Activated T-helper 17 cell treated with anti-CD3 and anti-CD28 coated beads, Interleukin-2, amount 50 U/mL, for 72 hours (primary cell): Measurements from ENCODE around the gene MSH4. TPM values are rescaled to one million over a fixed set of nuclear protein-coding genes. Genes with fewer than 3 reads are reported as not detected.

ENCODE experiments used
- ATAC-seq: fragments of 150-1000 bp; cut with Tn5 transposase; replicated peaks from 2 replicates; pipeline ENCODE4 v1.10.0; 2021; ENCODE audit warnings: mild to moderate bottlenecking, moderate library complexity
- H3K27ac Mint-ChIP-seq: one replicate; pipeline ENCODE4 v1.8.0; 2022; ENCODE audit warnings: mixed read lengths
- H3K27me3 Mint-ChIP-seq: one replicate; pipeline ENCODE4 v1.8.0; 2022; ENCODE audit warnings: mixed read lengths
- H3K36me3 Mint-ChIP-seq: one replicate; pipeline ENCODE4 v1.8.0; 2022; ENCODE audit warnings: low read depth, mild to moderate bottlenecking, mixed read lengths
- H3K4me1 Mint-ChIP-seq: one replicate; pipeline ENCODE4 v1.8.0; 2022; ENCODE audit warnings: mixed read lengths
- H3K4me3 Mint-ChIP-seq: one replicate; pipeline ENCODE4 v1.8.0; 2022; ENCODE audit warnings: mild to moderate bottlenecking, mixed read lengths
- H3K9me3 Mint-ChIP-seq: one replicate; pipeline ENCODE4 v1.8.0; 2022; ENCODE audit warnings: mixed read lengths
- total RNA-seq, 2 donors: library from RNA; stranded (reverse); gene quantifications; one replicate each; pipeline ENCODE4 v1.2.3, GENCODE V29; 2022

Gene MSH4
- total RNA-seq, 2 donors from 2014 or later, result 0.32 to 0.95 TPM

DNA sequence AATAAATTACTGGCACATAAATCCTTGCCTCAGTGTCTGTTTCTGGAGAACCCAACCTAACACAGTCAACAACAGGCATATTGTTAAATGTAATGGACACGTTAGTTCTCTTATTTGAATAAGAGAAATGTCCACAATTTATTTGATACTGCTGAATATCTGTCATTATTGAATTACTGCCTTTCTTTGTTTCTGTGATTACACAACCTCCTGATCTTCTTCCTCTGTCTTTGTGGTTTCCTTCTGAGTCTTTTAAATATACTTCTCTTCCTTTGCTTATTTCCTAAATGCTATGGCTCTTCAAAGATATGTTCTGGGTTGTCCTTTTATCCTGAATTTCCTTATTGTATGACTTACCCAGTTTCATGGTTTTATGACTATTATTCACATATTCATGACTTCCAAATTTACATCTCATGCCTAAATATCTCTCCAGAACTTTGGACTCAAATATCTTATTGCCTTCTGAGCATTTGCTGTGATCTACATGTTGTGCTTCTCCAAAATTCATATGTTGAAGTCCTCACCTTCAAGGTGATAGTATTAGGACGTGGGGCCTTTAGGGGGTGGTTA lies 39.9 kb downstream of the MSH4 start:
- H3K27ac Mint-ChIP-seq, result no peak overlapping the region
- no peaks in the 10 kb centered on the region for H3K4me1 Mint-ChIP-seq
- peaks cover 4% of the 10 kb centered on the region for H3K27me3 Mint-ChIP-seq
- ATAC-seq, result no peak
- peaks cover 36% of the 10 kb centered on the region for H3K9me3 Mint-ChIP-seq
- no peak overlapping the region for H3K4me3 Mint-ChIP-seq
- H3K36me3 Mint-ChIP-seq, result no peaks in the 10 kb centered on the region

DNA sequence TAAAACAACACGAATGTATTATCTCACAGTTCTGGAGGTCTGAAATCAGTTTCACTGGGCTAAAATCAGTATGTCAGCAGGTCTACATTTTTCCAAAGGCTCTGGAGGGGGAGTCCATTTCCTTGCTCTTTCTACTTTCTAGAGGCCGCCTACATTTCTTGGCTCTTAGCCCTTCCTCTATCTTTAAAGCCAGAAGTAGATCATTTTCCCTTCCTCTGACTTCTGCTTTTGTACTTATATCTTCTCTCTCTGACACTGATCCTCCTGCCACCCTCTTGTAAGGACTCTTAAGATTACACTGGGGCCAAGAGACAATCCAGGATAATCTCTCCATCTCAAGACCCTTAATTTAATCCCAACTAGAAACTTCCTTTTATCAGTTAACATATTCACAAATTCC lies 41.4 kb downstream of the MSH4 start:
- Mint-ChIP-seq H3K9me3 (peaks cover 27% of the 10 kb centered on the region), H3K36me3 (no peaks in the 10 kb centered on the region), H3K27me3 (peaks cover 4% of the 10 kb centered on the region), H3K4me3 (no peak overlapping the region), H3K27ac (no peak overlapping the region), H3K4me1 (no peaks in the 10 kb centered on the region)
- ATAC-seq, result no peak

DNA sequence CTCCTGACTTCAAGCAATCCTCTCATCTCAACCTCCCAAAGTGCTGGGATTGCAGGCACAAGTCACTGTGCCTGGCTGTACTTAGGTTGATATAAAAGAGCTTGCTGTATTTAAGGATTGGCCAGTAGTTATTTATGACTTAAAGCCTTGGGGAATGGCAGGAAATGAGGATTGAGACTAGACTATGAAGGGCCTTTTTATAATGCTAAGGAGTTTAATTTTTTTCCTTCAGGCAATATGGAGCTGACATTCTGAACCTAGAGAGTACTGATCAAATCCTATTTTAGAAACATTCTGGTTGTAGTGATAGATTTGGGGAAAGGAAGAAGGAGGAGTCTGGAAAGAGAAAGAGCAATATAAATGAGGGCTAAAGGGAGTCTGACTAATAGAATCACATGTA lies 44.7 kb downstream of the MSH4 start:
- Mint-ChIP-seq H3K9me3 (peaks cover 15% of the 10 kb centered on the region), H3K4me3 (no peak overlapping the region), H3K4me1 (no peaks in the 10 kb centered on the region), H3K27me3 (peaks cover 4% of the 10 kb centered on the region), H3K36me3 (no peaks in the 10 kb centered on the region), H3K27ac (no peak overlapping the region)
- no peak for ATAC-seq

DNA sequence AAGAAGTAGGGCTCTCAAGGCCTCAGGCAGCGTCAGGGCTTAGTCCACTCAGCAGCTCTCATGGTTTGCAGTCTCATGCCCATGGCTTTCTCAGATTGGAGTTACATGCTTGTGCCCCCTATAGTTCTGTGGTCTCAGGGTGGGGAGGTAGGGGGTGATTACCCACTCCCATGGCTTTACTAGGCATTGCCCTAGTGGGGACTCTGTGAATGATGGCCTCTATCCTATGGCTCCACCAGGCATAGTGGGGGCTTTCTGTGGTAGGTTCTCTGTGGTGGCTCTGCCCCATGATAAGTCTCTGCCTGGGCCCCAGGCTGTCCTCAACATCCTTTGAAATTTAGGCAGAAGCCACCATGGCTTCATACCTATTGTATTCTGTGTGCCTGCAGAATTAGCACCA lies 48.9 kb downstream of the MSH4 start:
- H3K36me3 Mint-ChIP-seq, result no peaks in the 10 kb centered on the region
- peak; percentile 2 for ATAC-seq
- no peak overlapping the region for H3K27ac Mint-ChIP-seq
- no peaks in the 10 kb centered on the region for H3K9me3 Mint-ChIP-seq
- no peaks in the 10 kb centered on the region for H3K4me1 Mint-ChIP-seq
- H3K4me3 Mint-ChIP-seq, result no peak overlapping the region
- no peaks in the 10 kb centered on the region for H3K27me3 Mint-ChIP-seq

DNA sequence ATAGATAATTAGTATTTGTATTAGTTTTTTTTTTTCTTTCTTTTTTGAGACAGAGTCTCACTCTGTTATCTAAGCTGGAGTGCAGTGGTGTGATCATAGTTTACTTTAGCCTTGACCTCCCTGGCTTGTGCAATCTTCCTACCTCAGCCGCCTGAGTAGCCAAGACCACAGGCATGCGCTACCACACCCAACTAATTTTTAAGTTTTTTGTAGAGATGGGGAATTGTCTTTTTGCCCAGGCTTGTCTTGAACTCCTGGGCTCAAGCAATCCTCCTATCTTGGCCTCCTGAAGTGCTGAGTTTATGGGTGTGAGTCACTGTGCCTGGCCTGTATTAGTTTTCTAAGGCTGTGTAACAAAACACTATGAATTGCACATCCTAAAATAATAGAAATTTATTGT lies 58.3 kb downstream of the MSH4 start:
- H3K27me3 Mint-ChIP-seq, result peaks cover 2% of the 10 kb centered on the region
- H3K4me1 Mint-ChIP-seq, result no peaks in the 10 kb centered on the region
- no peak overlapping the region for H3K27ac Mint-ChIP-seq
- peaks cover 2% of the 10 kb centered on the region for H3K9me3 Mint-ChIP-seq
- no peaks in the 10 kb centered on the region for H3K36me3 Mint-ChIP-seq
- H3K4me3 Mint-ChIP-seq, result no peak overlapping the region
- no peak for ATAC-seq

DNA sequence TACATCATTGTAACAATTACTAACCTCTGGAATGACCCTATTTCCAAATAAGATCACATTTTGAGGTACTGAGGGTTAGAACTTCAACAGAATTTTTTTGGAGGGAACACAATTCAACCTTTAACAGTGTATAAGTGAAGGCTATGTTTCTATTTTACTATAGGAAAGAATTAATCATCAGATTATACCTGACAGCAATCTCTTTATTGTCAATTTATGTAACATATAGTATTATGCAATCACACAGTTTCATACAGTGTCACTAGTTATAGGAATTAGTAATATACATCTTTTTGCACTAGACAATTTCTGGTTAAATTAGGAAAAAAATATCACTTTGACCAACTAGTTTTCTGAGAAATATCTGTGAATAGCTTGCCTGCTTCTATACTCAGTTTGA lies 59.1 kb downstream of the MSH4 start:
- Mint-ChIP-seq H3K27me3 (peaks cover 4% of the 10 kb centered on the region), H3K4me3 (no peak overlapping the region), H3K4me1 (no peaks in the 10 kb centered on the region), H3K27ac (no peak overlapping the region), H3K9me3 (peaks cover 5% of the 10 kb centered on the region), H3K36me3 (no peaks in the 10 kb centered on the region)
- no peak for ATAC-seq

DNA sequence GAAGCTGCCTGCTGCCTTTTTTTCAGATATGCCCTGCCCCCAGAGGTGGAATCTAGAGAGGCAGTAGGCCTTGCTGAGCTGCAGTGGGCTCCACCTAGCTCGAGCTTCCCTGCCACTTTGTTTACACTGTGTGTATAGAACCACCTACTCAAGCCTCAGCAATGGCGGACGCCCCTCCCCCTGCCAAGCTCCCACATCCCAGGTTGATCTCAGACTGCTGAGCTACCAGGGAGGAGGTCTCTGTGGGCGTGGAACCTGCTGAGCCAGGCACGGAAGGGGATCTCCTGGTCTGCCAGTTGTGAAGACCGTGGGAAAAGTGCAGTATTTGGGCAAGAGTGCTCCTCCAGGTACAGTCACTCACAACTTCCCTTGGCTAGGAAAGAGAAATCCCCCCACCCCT lies 65.1 kb downstream of the MSH4 start:
- Mint-ChIP-seq H3K4me3 (no peak overlapping the region), H3K27me3 (peaks cover 7% of the 10 kb centered on the region), H3K9me3 (peaks cover 8% of the 10 kb centered on the region), H3K36me3 (no peaks in the 10 kb centered on the region), H3K27ac (no peak overlapping the region), H3K4me1 (no peaks in the 10 kb centered on the region)
- no peak for ATAC-seq

DNA sequence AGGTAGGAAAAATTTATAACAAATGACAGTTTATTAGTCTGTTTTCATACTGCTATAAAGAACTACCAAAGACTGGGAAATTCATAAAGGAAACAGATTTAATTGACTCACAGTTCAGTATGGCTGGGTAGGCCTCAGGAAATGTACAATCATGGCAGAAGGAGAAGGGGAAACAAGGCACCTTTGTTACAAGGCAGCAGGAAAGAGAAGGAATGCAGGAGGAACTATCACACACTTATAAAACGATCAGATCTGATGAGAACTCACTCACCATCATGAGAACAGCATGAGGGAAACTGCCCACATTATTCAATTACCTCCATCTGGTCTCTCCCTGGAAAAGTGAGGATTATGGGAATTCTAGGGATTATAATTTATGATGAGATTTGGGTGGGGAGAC lies 74.3 kb downstream of the MSH4 start:
- Mint-ChIP-seq H3K36me3 (no peaks in the 10 kb centered on the region), H3K9me3 (peaks cover 3% of the 10 kb centered on the region), H3K27ac (no peak overlapping the region), H3K4me1 (no peaks in the 10 kb centered on the region), H3K27me3 (peaks cover 7% of the 10 kb centered on the region), H3K4me3 (no peak overlapping the region)
- no peak for ATAC-seq

DNA sequence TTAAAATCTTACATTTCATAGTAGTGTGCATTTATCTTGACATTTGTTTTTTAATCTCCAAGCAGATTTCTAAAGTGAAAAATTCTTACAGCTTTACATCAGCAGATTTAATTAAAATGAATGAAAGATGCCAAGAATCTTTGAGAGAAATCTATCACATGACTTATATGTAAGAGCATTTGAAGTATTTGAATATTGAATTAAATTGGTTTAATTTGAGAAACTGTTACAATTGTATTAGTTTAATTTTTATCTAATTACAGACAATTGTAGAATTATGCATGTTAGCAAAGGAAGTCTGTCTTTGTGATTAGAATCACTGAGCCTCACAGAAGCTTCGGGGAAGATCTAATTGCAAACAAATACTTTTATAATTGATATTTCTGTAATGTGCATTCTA lies 83.3 kb downstream of the MSH4 start:
- Mint-ChIP-seq H3K4me1 (no peaks in the 10 kb centered on the region), H3K4me3 (no peak overlapping the region), H3K9me3 (no peaks in the 10 kb centered on the region), H3K36me3 (no peaks in the 10 kb centered on the region), H3K27ac (no peak overlapping the region), H3K27me3 (no peaks in the 10 kb centered on the region)
- ATAC-seq, result no peak

DNA sequence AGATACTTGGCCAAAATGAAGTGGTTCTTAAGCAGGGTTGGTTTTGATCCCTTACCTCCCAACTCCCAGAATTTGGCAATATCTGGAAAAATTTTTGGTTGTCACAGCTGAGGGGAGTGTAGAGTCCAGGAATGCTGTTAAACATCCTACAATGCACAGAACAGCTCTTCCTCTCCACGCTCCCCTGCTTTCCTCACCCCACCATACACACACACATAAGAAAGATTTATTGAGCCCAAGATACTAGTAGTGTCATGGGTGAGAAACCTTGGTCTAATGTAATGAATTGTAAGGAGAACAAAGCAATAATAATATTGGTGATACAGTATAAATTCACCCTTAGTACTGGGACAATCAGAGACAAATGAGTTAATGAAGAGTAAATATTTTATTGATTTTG lies 87.8 kb downstream of the MSH4 start:
- H3K4me1 Mint-ChIP-seq, result no peaks in the 10 kb centered on the region

DNA sequence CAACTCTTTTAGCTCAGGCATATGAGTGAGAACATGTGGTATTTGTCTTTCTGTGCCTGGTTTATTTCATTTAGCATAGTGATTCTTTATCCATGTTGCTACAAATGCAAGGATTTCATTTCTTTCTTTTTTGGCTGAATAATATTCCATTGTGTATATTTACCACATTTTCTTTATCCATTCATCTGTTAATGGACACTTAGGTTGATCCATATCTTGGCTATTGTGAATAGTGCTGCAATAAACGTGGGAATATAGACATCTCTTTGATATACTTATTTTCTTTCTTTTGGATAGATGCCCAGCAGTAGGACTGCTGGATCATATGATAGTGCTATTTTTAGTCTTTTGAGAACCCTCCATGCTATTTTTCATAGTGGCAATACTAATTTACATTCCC lies 104.7 kb downstream of the MSH4 start:
- H3K4me1 Mint-ChIP-seq, result no peaks in the 10 kb centered on the region
- no peak for ATAC-seq
- H3K36me3 Mint-ChIP-seq, result no peaks in the 10 kb centered on the region
- no peak overlapping the region for H3K27ac Mint-ChIP-seq
- no peak overlapping the region for H3K4me3 Mint-ChIP-seq
- peaks cover 3% of the 10 kb centered on the region for H3K27me3 Mint-ChIP-seq
- no peaks in the 10 kb centered on the region for H3K9me3 Mint-ChIP-seq

More for the DNA sequence above, 87.8 kb downstream of the MSH4 start:
- H3K9me3 Mint-ChIP-seq, result no peaks in the 10 kb centered on the region
- no peak overlapping the region for H3K4me3 Mint-ChIP-seq
- no peaks in the 10 kb centered on the region for H3K27me3 Mint-ChIP-seq
- no peaks in the 10 kb centered on the region for H3K36me3 Mint-ChIP-seq
- no peak for ATAC-seq
- H3K27ac Mint-ChIP-seq, result no peak overlapping the region

DNA sequence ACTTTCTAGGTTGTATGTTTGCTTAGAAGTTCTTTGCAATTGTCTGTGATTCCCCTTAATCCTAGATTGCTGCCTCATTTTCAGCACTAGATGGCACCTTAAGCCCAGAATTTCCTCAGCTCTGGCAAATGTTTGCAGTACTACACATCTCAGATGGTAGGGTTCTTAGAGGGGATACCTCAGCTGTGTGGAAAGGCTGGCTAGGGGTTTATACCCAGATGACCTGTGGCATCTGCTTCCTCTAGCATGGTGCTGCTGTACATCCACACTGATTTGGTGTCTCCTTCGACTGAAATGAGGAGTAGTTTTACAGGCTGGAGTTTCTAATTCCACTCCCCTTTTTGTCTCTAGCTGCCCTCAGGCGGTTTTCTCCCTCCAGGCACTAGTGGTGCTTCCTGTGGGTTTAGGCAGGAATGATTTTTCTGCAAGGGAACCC lies 112.1 kb downstream of the MSH4 start:
- no peak for ATAC-seq
- H3K4me3 Mint-ChIP-seq, result no peak overlapping the region
- H3K4me1 Mint-ChIP-seq, result no peaks in the 10 kb centered on the region
- H3K9me3 Mint-ChIP-seq, result peaks cover 4% of the 10 kb centered on the region
- no peaks in the 10 kb centered on the region for H3K36me3 Mint-ChIP-seq
- H3K27ac Mint-ChIP-seq, result no peak overlapping the region
- peaks cover 4% of the 10 kb centered on the region for H3K27me3 Mint-ChIP-seq

DNA sequence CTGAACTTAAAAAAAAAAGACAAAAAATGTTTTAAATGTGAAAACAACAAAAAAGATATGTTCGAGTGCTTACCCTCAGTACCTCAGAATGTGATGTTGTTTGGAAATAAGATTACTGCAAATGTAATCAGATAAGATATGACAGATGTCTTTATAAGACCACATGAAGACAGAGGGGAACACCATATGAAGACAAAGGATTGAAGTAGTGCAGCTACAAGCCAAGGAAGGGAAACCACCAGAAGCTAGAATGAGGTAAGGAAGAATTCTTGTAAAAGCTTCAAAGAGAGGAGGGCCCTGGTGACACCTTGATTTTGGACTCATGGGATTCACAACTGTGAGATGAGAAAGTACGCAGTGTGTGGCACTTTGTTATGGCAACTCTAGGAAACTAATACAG lies 120.2 kb downstream of the MSH4 start:
- Mint-ChIP-seq H3K27ac (no peak overlapping the region), H3K4me3 (no peak overlapping the region), H3K9me3 (no peaks in the 10 kb centered on the region), H3K4me1 (no peaks in the 10 kb centered on the region), H3K27me3 (peaks cover 4% of the 10 kb centered on the region), H3K36me3 (no peaks in the 10 kb centered on the region)
- ATAC-seq, result no peak

DNA sequence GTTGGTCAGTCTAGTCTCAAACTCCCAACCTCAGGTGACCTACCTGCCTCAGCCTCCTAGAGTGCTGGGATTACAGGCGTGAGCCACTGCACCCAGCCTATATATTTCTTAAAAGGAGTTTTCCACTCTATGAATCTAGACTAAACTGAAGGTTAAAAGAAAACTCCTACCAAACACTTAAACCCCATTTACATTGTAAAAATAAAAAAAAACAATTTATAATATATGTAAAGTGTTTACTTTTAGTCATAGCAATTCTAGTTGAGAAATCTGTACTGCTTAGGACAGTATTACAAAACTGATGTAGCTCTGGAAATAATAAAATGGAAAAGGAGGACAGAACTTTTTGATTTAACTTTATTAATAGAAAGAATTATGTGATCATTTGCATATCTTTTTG lies 126.0 kb downstream of the MSH4 start:
- H3K27ac Mint-ChIP-seq, result no peak overlapping the region
- no peaks in the 10 kb centered on the region for H3K4me1 Mint-ChIP-seq
- no peaks in the 10 kb centered on the region for H3K36me3 Mint-ChIP-seq
- no peak overlapping the region for H3K4me3 Mint-ChIP-seq
- H3K27me3 Mint-ChIP-seq, result peaks cover 11% of the 10 kb centered on the region
- ATAC-seq, result no peak
- H3K9me3 Mint-ChIP-seq, result no peaks in the 10 kb centered on the region

DNA sequence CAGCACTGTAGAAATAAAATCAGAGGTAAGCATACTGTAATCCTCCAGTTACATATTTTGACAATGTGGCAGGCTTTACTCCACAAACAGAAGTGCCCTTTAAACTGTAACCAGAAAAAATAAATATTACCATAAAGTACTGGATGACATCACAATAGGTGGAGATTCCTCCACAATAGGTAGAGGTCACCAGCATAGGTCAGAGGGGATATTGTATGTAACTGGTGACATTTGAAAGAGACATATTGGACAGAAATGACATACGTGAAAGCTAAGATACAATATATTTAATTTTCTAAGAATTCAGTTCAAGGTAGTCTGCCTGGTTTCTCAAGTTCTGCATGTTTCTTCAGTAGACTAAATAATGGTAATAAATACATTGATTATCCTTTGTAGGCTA lies 135.6 kb downstream of the MSH4 start, which contains the start of gene ASB17:
ASB17 (minus strand) TSS at position 101 of the 400 bp plus-strand sequence. CDS start 113 bp downstream, outside the sequence.
- ATAC-seq, result no peak
- Mint-ChIP-seq H3K27me3 (peaks cover 16% of the 10 kb centered on the region), H3K4me1 (no peaks in the 10 kb centered on the region), H3K9me3 (peaks cover 5% of the 10 kb centered on the region), H3K36me3 (no peaks in the 10 kb centered on the region), H3K4me3 (no peak within 1 kb of the TSS), H3K27ac (no peak within 1 kb of the TSS)

DNA sequence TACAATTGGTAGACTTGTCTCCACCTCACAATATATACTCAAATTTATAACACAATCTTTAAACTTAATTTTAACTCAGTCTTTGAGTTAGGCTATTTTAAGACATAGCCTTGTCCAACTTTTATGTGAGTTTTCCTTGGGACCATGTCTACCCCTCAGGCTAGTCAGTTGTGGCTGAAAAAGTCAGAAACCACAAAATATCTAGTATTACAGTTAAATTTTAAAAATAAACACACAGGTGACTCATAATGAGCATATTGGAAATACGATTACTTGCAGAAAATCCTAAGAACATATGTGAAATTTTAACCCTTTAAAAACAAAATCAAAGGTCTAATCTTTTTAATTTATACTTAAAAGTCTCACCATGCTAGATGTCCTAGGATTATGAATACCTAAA lies 140.4 kb downstream of the MSH4 start:
- Mint-ChIP-seq H3K9me3 (no peaks in the 10 kb centered on the region), H3K4me1 (no peaks in the 10 kb centered on the region), H3K4me3 (no peak overlapping the region), H3K27me3 (no peaks in the 10 kb centered on the region), H3K36me3 (no peaks in the 10 kb centered on the region), H3K27ac (no peak overlapping the region)
- no peak for ATAC-seq
